Fibroblast of lung (primary cell): ENCODE measurements around the gene ZNF14. TPM values are rescaled to one million over a fixed set of nuclear protein-coding genes. Genes with fewer than 3 reads are reported as not detected.

Experiments used
- DNase-seq, 2 donors: peaks; one replicate each; pipeline versions ENCODE4 v3.0.0 to v3.0.0-alpha.2; 2010; ENCODE audit warnings: low read depth in 2 of 2
- H2AFZ ChIP-seq: 2 replicates; pipeline ENCODE4 v1.5.1; 2012; ENCODE audit warnings: low read length, control low read depth, inconsistent platforms
- H3K27ac ChIP-seq: 2 replicates; pipeline ENCODE4 v1.5.1; 2011; ENCODE audit warnings: low read length, control low read depth; ENCODE audit not compliant: insufficient read depth
- H3K27me3 ChIP-seq: 2 replicates; pipeline ENCODE4 v1.5.1; 2011; ENCODE audit warnings: mild to moderate bottlenecking, low read length; ENCODE audit not compliant: control insufficient read depth, insufficient read depth
- H3K36me3 ChIP-seq: 2 replicates; pipeline ENCODE4 v1.5.1; 2011; ENCODE audit warnings: low read length; ENCODE audit not compliant: control insufficient read depth, insufficient read depth
- H3K4me1 ChIP-seq: 2 replicates; pipeline ENCODE4 v1.5.1; 2011; ENCODE audit warnings: low read length; ENCODE audit not compliant: control insufficient read depth, insufficient read depth; ENCODE audit errors: extremely low read depth
- H3K4me2 ChIP-seq: 2 replicates; pipeline ENCODE4 v1.5.1; 2011; ENCODE audit warnings: low read length, control low read depth; ENCODE audit not compliant: insufficient read depth; ENCODE audit errors: extremely low read depth
- H3K4me3 ChIP-seq, 4 experiments: fragments of 200-600 bp in 1 of 4; sonication (generic) in 1 of 4; replicated peaks in 1 of 4; 2 replicates each; pipeline ENCODE4 v1.5.1; 2011 to 2016; ENCODE audit warnings: low read length in 4 of 4, low read depth in 3 of 4, mild to moderate bottlenecking in 3 of 4, control low read depth in 2 of 4, inconsistent platforms in 1 of 4, mixed read lengths in 1 of 4; ENCODE audit not compliant: insufficient read depth in 1 of 4; ENCODE audit errors: control extremely low read depth in 1 of 4
- H3K79me2 ChIP-seq: 2 replicates; pipeline ENCODE4 v1.5.1; 2012; ENCODE audit warnings: mild to moderate bottlenecking, low read length, inconsistent platforms; ENCODE audit not compliant: control insufficient read depth, insufficient read depth
- H3K9ac ChIP-seq: 2 replicates; pipeline ENCODE4 v1.5.1; 2011; ENCODE audit warnings: mild to moderate bottlenecking, low read length, control low read depth; ENCODE audit not compliant: insufficient read depth
- H3K9me3 ChIP-seq: 2 replicates; pipeline ENCODE4 v1.5.1; 2012; ENCODE audit warnings: low read depth, low read length; ENCODE audit not compliant: control insufficient read depth, insufficient read depth
- H4K20me1 ChIP-seq: 2 replicates; pipeline ENCODE4 v1.5.1; 2011; ENCODE audit warnings: low read length; ENCODE audit not compliant: control insufficient read depth, insufficient read depth; ENCODE audit errors: extremely low read depth
- EZH2 ChIP-seq: IDR thresholded peaks from 2 replicates; pipeline ENCODE4 v1.5.1; 2012; ENCODE audit warnings: low read length, control low read depth, mild to moderate bottlenecking; ENCODE audit errors: missing control alignments
- polyA plus RNA-seq, 2 donors: library from polyadenylated mRNA; depleted of rRNA in 1 of 2; stranded (reverse) in 1 of 2; unstranded in 1 of 2; fragments of >200 nt; gene quantifications; 2 replicates each; pipeline ENCODE4 v1.2.1, GENCODE V29; 2011 to 2012; ENCODE audit warnings: missing spikeins in 1 of 2
- total RNA-seq: library from RNA; depleted of rRNA; stranded (reverse); fragments of >200 nt; gene quantifications from 2 replicates; pipeline ENCODE4 v1.2.1, GENCODE V29; 2014
- TF ChIP-seq, protein P1 (sequence below), 2 donors: IDR thresholded peaks in 1 of 2; conservative IDR thresholded peaks in 1 of 2; 1 replicate in 1 of 2; 2 replicates in 1 of 2; pipeline ENCODE4 v1.5.1; 2011 to 2012; ENCODE audit warnings: low read length in 2 of 2, control low read depth in 1 of 2, inconsistent platforms in 1 of 2, low read depth in 1 of 2, mild to moderate bottlenecking in 1 of 2

The ZNF14 gene
- total and polyA plus RNA-seq, 2 donors (not counting 1 experiment from before 2014, with no cell fraction given) = 3.7 to 7.9 TPM

DNA sequence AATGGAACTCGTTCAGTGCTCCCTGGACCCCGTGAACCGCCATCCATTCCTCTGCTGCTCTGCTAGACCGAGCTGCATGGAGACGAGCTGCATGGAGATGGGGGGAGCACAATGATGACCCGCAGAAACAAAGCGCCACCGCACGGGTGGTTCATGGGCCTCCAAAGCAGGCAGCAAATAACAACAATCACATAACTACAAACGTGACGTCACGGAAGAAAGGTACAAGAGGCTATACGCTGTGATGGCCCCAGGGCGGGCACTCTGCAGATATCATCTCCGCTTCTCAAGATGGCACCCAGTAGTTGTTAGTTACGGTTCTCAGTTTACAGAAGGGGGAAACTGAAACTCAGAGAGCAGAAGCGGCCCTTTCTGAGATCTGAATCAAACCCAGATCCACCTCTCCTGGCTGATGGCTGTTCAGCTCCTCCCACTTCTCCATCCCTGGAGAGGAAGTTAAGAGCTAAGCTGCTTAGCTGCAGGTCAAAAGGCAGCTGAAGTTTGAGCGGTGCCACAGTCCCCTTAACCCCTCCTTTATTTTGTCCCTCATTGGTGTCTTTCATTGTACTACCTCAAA, 71.1 kb downstream of the ZNF14 start:
- peaks cover 12% of the 10 kb centered on the region for H3K36me3 ChIP-seq
- H3K4me1 ChIP-seq = peaks cover 4% of the 10 kb centered on the region
- H3K27ac ChIP-seq = no peak overlapping the region
- TF ChIP-seq, protein P1, sequence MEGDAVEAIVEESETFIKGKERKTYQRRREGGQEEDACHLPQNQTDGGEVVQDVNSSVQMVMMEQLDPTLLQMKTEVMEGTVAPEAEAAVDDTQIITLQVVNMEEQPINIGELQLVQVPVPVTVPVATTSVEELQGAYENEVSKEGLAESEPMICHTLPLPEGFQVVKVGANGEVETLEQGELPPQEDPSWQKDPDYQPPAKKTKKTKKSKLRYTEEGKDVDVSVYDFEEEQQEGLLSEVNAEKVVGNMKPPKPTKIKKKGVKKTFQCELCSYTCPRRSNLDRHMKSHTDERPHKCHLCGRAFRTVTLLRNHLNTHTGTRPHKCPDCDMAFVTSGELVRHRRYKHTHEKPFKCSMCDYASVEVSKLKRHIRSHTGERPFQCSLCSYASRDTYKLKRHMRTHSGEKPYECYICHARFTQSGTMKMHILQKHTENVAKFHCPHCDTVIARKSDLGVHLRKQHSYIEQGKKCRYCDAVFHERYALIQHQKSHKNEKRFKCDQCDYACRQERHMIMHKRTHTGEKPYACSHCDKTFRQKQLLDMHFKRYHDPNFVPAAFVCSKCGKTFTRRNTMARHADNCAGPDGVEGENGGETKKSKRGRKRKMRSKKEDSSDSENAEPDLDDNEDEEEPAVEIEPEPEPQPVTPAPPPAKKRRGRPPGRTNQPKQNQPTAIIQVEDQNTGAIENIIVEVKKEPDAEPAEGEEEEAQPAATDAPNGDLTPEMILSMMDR (conservative IDR thresholded peaks at IDR 0.05 in 1 of 2, IDR thresholded peaks at IDR 0.05 in 1 of 2; ENCODE audit: low read depth in 1 of 2, low read length in 2 of 2) = no peak
- no peak for TF ChIP-seq EZH2
- peak overlapping the region; percentile 59 for H3K4me2 ChIP-seq
- H3K9ac ChIP-seq = no peak overlapping the region
- no peak overlapping the region for H2AFZ ChIP-seq
- H3K79me2 ChIP-seq = peaks cover 33% of the 10 kb centered on the region
- no peak for DNase-seq
- no peaks in the 10 kb centered on the region for H4K20me1 ChIP-seq
- H3K4me3 ChIP-seq = peak overlapping the region in 2 of 4 experiments; percentile 70 to 95
- no peaks in the 10 kb centered on the region for H3K9me3 ChIP-seq
- H3K27me3 ChIP-seq = no peaks in the 10 kb centered on the region

DNA sequence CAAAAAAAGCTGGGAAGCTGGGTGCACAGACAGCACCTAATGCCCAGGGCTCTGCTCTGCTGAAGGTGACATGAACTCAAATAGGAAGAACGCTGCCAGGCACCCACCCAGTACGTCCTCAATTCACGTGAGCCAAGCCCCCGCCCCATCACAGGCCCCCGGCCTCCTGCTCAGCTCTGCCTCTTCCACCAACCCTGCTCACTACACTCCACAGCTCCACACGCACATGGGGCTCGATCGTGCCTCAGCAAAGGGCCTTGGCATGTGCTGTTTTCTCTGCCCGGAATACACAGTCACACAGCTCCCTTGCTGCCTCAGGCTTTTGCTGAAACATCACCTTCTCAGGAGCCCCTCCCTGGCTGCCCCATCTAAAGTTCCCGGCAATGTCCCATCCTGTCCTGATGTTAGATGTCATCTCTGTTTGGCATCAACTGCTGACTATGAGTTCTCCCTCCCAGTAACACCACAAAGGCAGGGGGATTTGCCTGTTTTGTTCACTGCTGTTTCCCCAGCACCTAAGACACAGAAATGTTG, 71.7 kb downstream of the ZNF14 start:
- H3K79me2 ChIP-seq = peaks cover 33% of the 10 kb centered on the region
- peaks cover 17% of the 10 kb centered on the region for H3K36me3 ChIP-seq
- no peak for DNase-seq
- peak overlapping the region; percentile 59 for H3K4me2 ChIP-seq
- TF ChIP-seq, protein P1 (conservative IDR thresholded peaks at IDR 0.05 in 1 of 2, IDR thresholded peaks at IDR 0.05 in 1 of 2; ENCODE audit: low read depth in 1 of 2, low read length in 2 of 2) = no peak
- no peak for TF ChIP-seq EZH2
- H3K27ac ChIP-seq = no peak overlapping the region
- H3K4me3 ChIP-seq = no peak overlapping the region
- no peaks in the 10 kb centered on the region for H4K20me1 ChIP-seq
- peaks cover 4% of the 10 kb centered on the region for H3K4me1 ChIP-seq
- no peaks in the 10 kb centered on the region for H3K27me3 ChIP-seq
- H3K9ac ChIP-seq = no peak overlapping the region
- no peak overlapping the region for H2AFZ ChIP-seq
- H3K9me3 ChIP-seq = no peaks in the 10 kb centered on the region

Other genes with a start within 250 kb of the ZNF14 start
- gene TSSK6, start 217.6 kb downstream of the ZNF14 start, total RNA-seq = 3.1 and 5.8 TPM in 2 replicates
- gene TSSK6, start 217.6 kb downstream of the ZNF14 start, polyA plus RNA-seq = 0.32 and 0.47 TPM in 2 replicates
- gene NDUFA13, start 216.9 kb downstream of the ZNF14 start, total RNA-seq = 215 and 221 TPM in 2 replicates
- gene NDUFA13, start 216.9 kb downstream of the ZNF14 start, polyA plus RNA-seq = 306 and 472 TPM in 2 replicates
- 0.50 and 0.51 TPM in 2 replicates for gene YJEFN3, start 204.2 kb downstream of the ZNF14 start, total RNA-seq
- gene YJEFN3, start 204.2 kb downstream of the ZNF14 start, polyA plus RNA-seq = 0.62 and 0.69 TPM in 2 replicates
- 0.51 and 0.66 TPM in 2 replicates for gene CILP2, start 194.8 kb downstream of the ZNF14 start, total RNA-seq
- 0.10 and 0.23 TPM in 2 replicates for gene CILP2, start 194.8 kb downstream of the ZNF14 start, polyA plus RNA-seq
- 1.5 and 1.7 TPM in 2 replicates for gene PBX4, start 114.4 kb downstream of the ZNF14 start, total RNA-seq
- 0.39 and 1.2 TPM in 2 replicates for gene PBX4, start 114.4 kb downstream of the ZNF14 start, polyA plus RNA-seq
- 1.0 and 1.5 TPM in 2 replicates for gene LPAR2, start 104.9 kb downstream of the ZNF14 start, total RNA-seq
- 0.81 and 1.3 TPM in 2 replicates for gene LPAR2, start 104.9 kb downstream of the ZNF14 start, polyA plus RNA-seq
- 2.1 and 5.3 TPM in 2 replicates for gene GMIP, start 89.5 kb downstream of the ZNF14 start, total RNA-seq
- 2.3 and 2.9 TPM in 2 replicates for gene GMIP, start 89.5 kb downstream of the ZNF14 start, polyA plus RNA-seq
- gene ATP13A1, start 69.4 kb downstream of the ZNF14 start, total RNA-seq = 22.6 and 25.4 TPM in 2 replicates
- gene ATP13A1, start 69.4 kb downstream of the ZNF14 start, polyA plus RNA-seq = 8.5 and 16.8 TPM in 2 replicates
- 4.9 and 5.4 TPM in 2 replicates for gene ZNF101, start 64.3 kb downstream of the ZNF14 start, total RNA-seq
- gene ZNF101, start 64.3 kb downstream of the ZNF14 start, polyA plus RNA-seq = 4.4 and 5.7 TPM in 2 replicates
- gene ZNF506, start 88.6 kb upstream of the ZNF14 start, total RNA-seq = 11.0 and 16.5 TPM in 2 replicates
- gene ZNF506, start 88.6 kb upstream of the ZNF14 start, polyA plus RNA-seq = 7.6 and 9.6 TPM in 2 replicates
- 3.3 and 5.6 TPM in 2 replicates for gene ZNF253, start 132.8 kb upstream of the ZNF14 start, total RNA-seq
- gene ZNF253, start 132.8 kb upstream of the ZNF14 start, polyA plus RNA-seq = 3.2 and 3.4 TPM in 2 replicates
- gene ZNF93, start 167.8 kb upstream of the ZNF14 start, total RNA-seq = 1.3 and 3.8 TPM in 2 replicates
- gene ZNF93, start 167.8 kb upstream of the ZNF14 start, polyA plus RNA-seq = 6.6 and 8.1 TPM in 2 replicates